Measurements from ENCODE around the gene RAD51AP1.
A peak's percentile ranks its signal among the peaks of the same experiment; 100 is the strongest.

Gene RAD51AP1

GRCh38 chr12:4588916-4589315 is 50.2 kb downstream of the RAD51AP1 start:
- Histone ChIP-seq H3K4me3 (ENCODE audit: insufficient read depth, low read depth, low read length) (no peak overlapping the region), H3K36me3 (ENCODE audit: control insufficient read depth, insufficient read depth, low read length) (no peaks in the 10 kb centered on the region), H3K4me1 (ENCODE audit: control insufficient read depth, insufficient read depth, low read length) (no peaks in the 10 kb centered on the region), H3K27me3 (ENCODE audit: control insufficient read depth, insufficient read depth, low read length, poor library complexity, severe bottlenecking) (no peaks in the 10 kb centered on the region), H3K9me3 (ENCODE audit: control insufficient read depth, low read length) (no peaks in the 10 kb centered on the region), H3K27ac (ENCODE audit: insufficient read depth, low read depth, low read length, poor library complexity, severe bottlenecking) (no peak overlapping the region)
- 100% methylated on average over 1 to 2 of the region's 3 CpGs for WGBS, 2 experiments

GRCh38 chr12:4589941-4590340 is 51.3 kb downstream of the RAD51AP1 start:
- H3K27ac ChIP-seq (ENCODE audit: insufficient read depth, low read depth, low read length, poor library complexity, severe bottlenecking) = no peak overlapping the region
- H3K9me3 ChIP-seq (ENCODE audit: control insufficient read depth, low read length) = no peaks in the 10 kb centered on the region
- no peaks in the 10 kb centered on the region for H3K4me1 ChIP-seq (ENCODE audit: control insufficient read depth, insufficient read depth, low read length)
- H3K27me3 ChIP-seq (ENCODE audit: control insufficient read depth, insufficient read depth, low read length, poor library complexity, severe bottlenecking) = no peaks in the 10 kb centered on the region
- H3K4me3 ChIP-seq (ENCODE audit: insufficient read depth, low read depth, low read length) = no peak overlapping the region
- no peaks in the 10 kb centered on the region for H3K36me3 ChIP-seq (ENCODE audit: control insufficient read depth, insufficient read depth, low read length)
- WGBS, 2 experiments = 91 to 94% methylated on average over 2 of the region's 2 CpGs

DNA sequence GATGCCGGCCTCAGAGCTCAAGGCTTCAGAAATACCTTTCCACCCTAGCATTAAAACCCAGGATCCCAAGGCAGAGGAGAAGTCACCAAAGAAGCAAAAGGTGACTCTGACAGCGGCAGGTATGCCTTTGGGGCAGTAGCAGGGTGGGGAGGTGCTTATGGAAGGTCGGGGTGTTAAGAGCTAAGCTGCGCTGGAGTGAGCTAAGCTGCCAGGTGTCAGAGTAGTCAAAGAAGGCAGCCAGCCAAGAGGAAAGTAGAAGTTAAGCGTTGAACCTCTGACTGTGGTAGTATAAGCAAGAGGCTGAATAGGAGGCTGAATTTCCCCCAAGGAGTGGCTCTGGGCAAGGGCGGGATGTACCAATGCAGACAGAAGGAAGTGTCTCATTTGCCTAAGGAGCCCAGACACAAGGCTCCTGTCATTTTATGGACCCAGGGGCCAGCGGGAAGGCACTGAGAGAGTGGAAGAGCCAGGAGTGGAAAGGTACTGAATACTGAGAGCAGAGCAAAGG is 52.5 kb downstream of the RAD51AP1 start:
- H3K27ac ChIP-seq (ENCODE audit: insufficient read depth, low read depth, low read length, poor library complexity, severe bottlenecking) = no peak overlapping the region
- no peaks in the 10 kb centered on the region for H3K27me3 ChIP-seq (ENCODE audit: control insufficient read depth, insufficient read depth, low read length, poor library complexity, severe bottlenecking)
- no peaks in the 10 kb centered on the region for H3K9me3 ChIP-seq (ENCODE audit: control insufficient read depth, low read length)
- H3K36me3 ChIP-seq (ENCODE audit: control insufficient read depth, insufficient read depth, low read length) = no peaks in the 10 kb centered on the region
- H3K4me3 ChIP-seq (ENCODE audit: insufficient read depth, low read depth, low read length) = no peak overlapping the region
- H3K4me1 ChIP-seq (ENCODE audit: control insufficient read depth, insufficient read depth, low read length) = no peaks in the 10 kb centered on the region
- 90 to 92% methylated on average over 7 of the region's 7 CpGs for WGBS, 2 experiments

DNA sequence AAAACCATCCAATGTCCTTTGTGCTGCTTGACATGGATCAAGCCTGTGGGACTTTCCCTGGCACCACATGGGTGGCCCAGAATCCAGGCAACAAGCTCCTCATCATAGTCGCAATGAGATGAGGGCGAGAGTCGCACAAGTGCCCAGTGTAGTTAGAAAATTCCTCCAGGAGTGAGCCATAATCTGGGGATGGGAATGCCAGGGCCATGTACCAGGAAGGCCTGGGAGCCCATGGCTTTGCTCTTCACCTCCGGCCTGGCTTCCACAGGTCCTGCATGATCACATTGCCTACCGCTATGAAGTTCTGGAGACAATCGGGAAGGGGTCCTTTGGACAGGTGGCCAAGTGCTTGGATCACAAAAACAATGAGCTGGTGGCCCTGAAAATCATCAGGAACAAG is 57.2 kb downstream of the RAD51AP1 start:
- no peaks in the 10 kb centered on the region for H3K4me1 ChIP-seq (ENCODE audit: control insufficient read depth, insufficient read depth, low read length)
- H3K9me3 ChIP-seq (ENCODE audit: control insufficient read depth, low read length) = no peaks in the 10 kb centered on the region
- 94 to 97% methylated on average over 6 of the region's 6 CpGs for WGBS, 2 experiments
- H3K36me3 ChIP-seq (ENCODE audit: control insufficient read depth, insufficient read depth, low read length) = no peaks in the 10 kb centered on the region
- H3K4me3 ChIP-seq (ENCODE audit: insufficient read depth, low read depth, low read length) = no peak overlapping the region
- no peaks in the 10 kb centered on the region for H3K27me3 ChIP-seq (ENCODE audit: control insufficient read depth, insufficient read depth, low read length, poor library complexity, severe bottlenecking)
- no peak overlapping the region for H3K27ac ChIP-seq (ENCODE audit: insufficient read depth, low read depth, low read length, poor library complexity, severe bottlenecking)

DNA sequence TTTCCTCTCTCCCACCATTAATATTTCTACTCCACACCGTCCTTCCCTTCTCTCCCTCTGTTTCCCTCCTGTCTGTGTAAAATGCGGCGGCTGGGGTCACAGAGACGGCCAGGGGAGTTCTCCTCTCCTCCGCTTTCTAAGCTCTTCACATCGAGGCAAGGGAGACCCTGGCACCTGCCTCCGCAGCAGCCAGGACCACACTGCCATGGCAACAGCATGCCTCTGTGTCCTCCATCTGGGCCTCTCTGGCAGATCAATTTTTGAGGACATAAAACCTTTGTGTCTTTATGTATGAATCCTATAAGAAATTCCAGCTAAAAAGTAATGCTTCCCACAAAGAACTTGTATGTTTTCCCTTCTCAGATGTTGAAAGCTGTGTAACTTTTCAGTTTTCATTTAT is 64.7 kb downstream of the RAD51AP1 start:
- Histone ChIP-seq H3K4me3 (ENCODE audit: insufficient read depth, low read depth, low read length) (no peak overlapping the region), H3K9me3 (ENCODE audit: control insufficient read depth, low read length) (no peaks in the 10 kb centered on the region), H3K36me3 (ENCODE audit: control insufficient read depth, insufficient read depth, low read length) (no peaks in the 10 kb centered on the region), H3K27me3 (ENCODE audit: control insufficient read depth, insufficient read depth, low read length, poor library complexity, severe bottlenecking) (no peaks in the 10 kb centered on the region), H3K27ac (ENCODE audit: insufficient read depth, low read depth, low read length, poor library complexity, severe bottlenecking) (no peak overlapping the region), H3K4me1 (ENCODE audit: control insufficient read depth, insufficient read depth, low read length) (no peaks in the 10 kb centered on the region)
- 76 to 82% methylated on average over 7 of the region's 7 CpGs for WGBS, 2 experiments

DNA sequence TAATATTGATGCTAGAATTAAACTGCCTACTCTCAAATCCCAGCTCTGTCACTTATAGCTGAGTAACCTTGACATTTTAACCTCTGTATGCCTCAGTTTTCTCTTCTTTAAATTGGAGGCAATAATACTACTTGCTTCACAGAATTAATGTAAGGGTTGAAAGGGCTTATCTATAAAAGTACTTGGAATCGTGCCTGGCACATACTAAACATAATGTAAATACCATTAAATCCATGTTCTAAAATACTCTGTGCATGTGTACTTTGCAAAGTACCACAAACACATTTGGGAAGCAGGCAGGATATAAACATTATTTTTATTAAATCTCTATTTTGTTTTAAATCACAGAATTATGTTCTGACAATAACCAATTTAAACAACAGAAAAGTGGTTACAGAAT is 65.3 kb downstream of the RAD51AP1 start:
- H3K36me3 ChIP-seq (ENCODE audit: control insufficient read depth, insufficient read depth, low read length) = no peaks in the 10 kb centered on the region
- 71% methylated on average over 1 of the region's 1 CpG; no CpG with 5 or more reads in 1 of the 2 experiments for WGBS, 2 experiments

DNA sequence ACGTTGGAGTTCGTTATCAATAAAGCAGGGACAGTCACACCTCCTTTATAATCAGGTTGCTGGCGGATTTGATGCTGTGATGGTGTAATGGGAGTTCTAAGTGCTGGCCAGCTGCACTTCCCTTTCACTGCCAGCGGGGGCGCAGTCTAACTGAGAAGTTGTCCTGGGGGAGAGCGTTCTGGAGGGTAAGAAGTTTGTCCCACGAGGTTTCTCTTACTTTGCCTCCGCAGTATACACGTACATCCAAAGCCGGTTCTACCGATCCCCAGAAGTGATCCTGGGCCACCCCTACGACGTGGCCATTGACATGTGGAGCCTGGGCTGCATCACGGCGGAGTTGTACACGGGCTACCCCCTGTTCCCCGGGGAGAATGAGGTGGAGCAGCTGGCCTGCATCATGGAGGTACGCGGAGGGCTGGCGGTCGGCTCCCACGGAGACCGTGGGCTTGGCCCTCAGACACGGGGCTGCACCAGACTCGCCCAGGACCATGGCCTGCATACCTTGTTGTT is 66.0 kb downstream of the RAD51AP1 start:
- Histone ChIP-seq H3K9me3 (ENCODE audit: control insufficient read depth, low read length) (no peaks in the 10 kb centered on the region), H3K36me3 (ENCODE audit: control insufficient read depth, insufficient read depth, low read length) (no peaks in the 10 kb centered on the region), H3K4me3 (ENCODE audit: insufficient read depth, low read depth, low read length) (peak overlapping the region; percentile 74), H3K4me1 (ENCODE audit: control insufficient read depth, insufficient read depth, low read length) (no peaks in the 10 kb centered on the region), H3K27me3 (ENCODE audit: control insufficient read depth, insufficient read depth, low read length, poor library complexity, severe bottlenecking) (no peaks in the 10 kb centered on the region), H3K27ac (ENCODE audit: insufficient read depth, low read depth, low read length, poor library complexity, severe bottlenecking) (no peak overlapping the region)
- 2 to 3% methylated on average over 25 of the region's 25 CpGs for WGBS, 2 experiments

More for the DNA sequence above, 65.3 kb downstream of the RAD51AP1 start:
- no peaks in the 10 kb centered on the region for H3K27me3 ChIP-seq (ENCODE audit: control insufficient read depth, insufficient read depth, low read length, poor library complexity, severe bottlenecking)
- H3K4me1 ChIP-seq (ENCODE audit: control insufficient read depth, insufficient read depth, low read length) = no peaks in the 10 kb centered on the region
- no peak overlapping the region for H3K4me3 ChIP-seq (ENCODE audit: insufficient read depth, low read depth, low read length)
- no peaks in the 10 kb centered on the region for H3K9me3 ChIP-seq (ENCODE audit: control insufficient read depth, low read length)
- H3K27ac ChIP-seq (ENCODE audit: insufficient read depth, low read depth, low read length, poor library complexity, severe bottlenecking) = no peak overlapping the region

DNA sequence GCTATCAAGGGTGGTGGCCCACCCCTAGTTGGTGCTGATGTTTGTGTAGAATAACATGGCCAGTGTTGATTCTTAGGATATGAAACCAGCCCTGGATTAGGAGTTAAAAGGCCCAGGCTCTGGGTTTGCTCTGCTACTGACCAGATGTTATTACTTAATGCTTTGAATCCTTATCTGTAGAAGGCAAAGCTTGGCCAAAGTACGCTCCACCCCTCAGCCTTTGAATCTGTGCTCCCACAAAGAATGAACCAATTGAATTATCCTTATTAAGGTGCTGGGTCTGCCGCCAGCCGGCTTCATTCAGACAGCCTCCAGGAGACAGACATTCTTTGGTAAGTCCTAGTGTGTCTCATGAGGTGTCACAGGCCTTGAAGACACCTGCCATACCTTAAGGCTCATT is 68.4 kb downstream of the RAD51AP1 start:
- Histone ChIP-seq H3K4me3 (ENCODE audit: insufficient read depth, low read depth, low read length) (no peak overlapping the region), H3K27ac (ENCODE audit: insufficient read depth, low read depth, low read length, poor library complexity, severe bottlenecking) (no peak overlapping the region), H3K36me3 (ENCODE audit: control insufficient read depth, insufficient read depth, low read length) (no peaks in the 10 kb centered on the region), H3K9me3 (ENCODE audit: control insufficient read depth, low read length) (no peaks in the 10 kb centered on the region), H3K4me1 (ENCODE audit: control insufficient read depth, insufficient read depth, low read length) (no peaks in the 10 kb centered on the region), H3K27me3 (ENCODE audit: control insufficient read depth, insufficient read depth, low read length, poor library complexity, severe bottlenecking) (no peaks in the 10 kb centered on the region)
- 89 to 95% methylated on average over 3 of the region's 3 CpGs for WGBS, 2 experiments

- WGBS, 2 experiments = 95 to 97% methylated on average over 7 to 9 of the region's 9 CpGs
- H3K9me3 ChIP-seq (ENCODE audit: control insufficient read depth, low read length) = no peaks in the 10 kb centered on the region
- no peak overlapping the region for H3K4me3 ChIP-seq (ENCODE audit: insufficient read depth, low read depth, low read length)
- no peaks in the 10 kb centered on the region for H3K27me3 ChIP-seq (ENCODE audit: control insufficient read depth, insufficient read depth, low read length, poor library complexity, severe bottlenecking)
- no peaks in the 10 kb centered on the region for H3K4me1 ChIP-seq (ENCODE audit: control insufficient read depth, insufficient read depth, low read length)
- no peaks in the 10 kb centered on the region for H3K36me3 ChIP-seq (ENCODE audit: control insufficient read depth, insufficient read depth, low read length)
- no peak overlapping the region for H3K27ac ChIP-seq (ENCODE audit: insufficient read depth, low read depth, low read length, poor library complexity, severe bottlenecking)
These were observed 70.4 kb downstream of the RAD51AP1 start for GRCh38 chr12:4609071-4609470.
